IPS-18a (cell line): Measurements from ENCODE around the gene IER2.

Experiments
- H3K27ac ChIP-seq: one replicate; pipeline ENCODE4 v1.5.1; 2013; ENCODE audit warnings: low read length
- H3K27me3 ChIP-seq: one replicate; pipeline ENCODE4 v1.6.1; 2013; ENCODE audit warnings: mild to moderate bottlenecking, low read length; ENCODE audit not compliant: control insufficient read depth, insufficient read depth
- H3K36me3 ChIP-seq: one replicate; pipeline ENCODE4 v1.6.1; 2013; ENCODE audit warnings: low read depth, low read length; ENCODE audit not compliant: control insufficient read depth
- H3K4me1 ChIP-seq: one replicate; pipeline ENCODE4 v1.6.1; 2013; ENCODE audit warnings: low read depth, low read length; ENCODE audit not compliant: control insufficient read depth
- H3K4me3 ChIP-seq: one replicate; pipeline ENCODE4 v1.5.1; 2013; ENCODE audit warnings: low read length
- H3K9ac ChIP-seq: one replicate; pipeline ENCODE4 v1.6.1; 2013; ENCODE audit warnings: mild to moderate bottlenecking, low read length, moderate library complexity
- H3K9me3 ChIP-seq: one replicate; pipeline ENCODE4 v1.6.1; 2013; ENCODE audit warnings: low read depth, low read length; ENCODE audit not compliant: control insufficient read depth

The IER2 gene

GRCh38 chr19:13151605-13152355, 1.6 kb downstream of the IER2 start:
- Histone ChIP-seq H3K9ac (peak overlapping the region; percentile 99), H3K9me3 (no peaks in the 10 kb centered on the region), H3K27ac (peak overlapping the region; percentile 98), H3K27me3 (no peaks in the 10 kb centered on the region), H3K36me3 (no peaks in the 10 kb centered on the region), H3K4me1 (peaks cover 5% of the 10 kb centered on the region), H3K4me3 (peak overlapping the region; percentile 94)

GRCh38 chr19:13152356-13152973, 2.3 kb downstream of the IER2 start:
- H3K27ac ChIP-seq: peak overlapping the region; percentile 98
- peaks cover 5% of the 10 kb centered on the region for H3K4me1 ChIP-seq
- H3K27me3 ChIP-seq: no peaks in the 10 kb centered on the region
- peak overlapping the region; percentile 94 for H3K4me3 ChIP-seq
- H3K9me3 ChIP-seq: no peaks in the 10 kb centered on the region
- H3K9ac ChIP-seq: peak overlapping the region; percentile 99
- H3K36me3 ChIP-seq: no peaks in the 10 kb centered on the region

- H3K27me3 ChIP-seq: no peaks in the 10 kb centered on the region
- H3K36me3 ChIP-seq: no peaks in the 10 kb centered on the region
- H3K9ac ChIP-seq: peak overlapping the region; percentile 99
- H3K4me1 ChIP-seq: peaks cover 5% of the 10 kb centered on the region
- H3K9me3 ChIP-seq: no peaks in the 10 kb centered on the region
- H3K4me3 ChIP-seq: peak overlapping the region; percentile 94
- peak overlapping the region; percentile 61 for H3K27ac ChIP-seq
These were observed 2.9 kb downstream of the IER2 start for GRCh38 chr19:13152974-13153568.

- Histone ChIP-seq H3K4me3 (peak overlapping the region; percentile 94), H3K27me3 (no peaks in the 10 kb centered on the region), H3K27ac (peak overlapping the region; percentile 96), H3K36me3 (no peaks in the 10 kb centered on the region), H3K9ac (peak overlapping the region; percentile 99), H3K4me1 (peaks cover 5% of the 10 kb centered on the region), H3K9me3 (no peaks in the 10 kb centered on the region)
These were observed 3.5 kb downstream of the IER2 start for GRCh38 chr19:13153569-13154240.

- H3K27ac ChIP-seq: peak overlapping the region; percentile 96
- peaks cover 5% of the 10 kb centered on the region for H3K4me1 ChIP-seq
- H3K36me3 ChIP-seq: no peaks in the 10 kb centered on the region
- H3K9ac ChIP-seq: peak overlapping the region; percentile 99
- peak overlapping the region; percentile 94 for H3K4me3 ChIP-seq
- H3K9me3 ChIP-seq: no peaks in the 10 kb centered on the region
- H3K27me3 ChIP-seq: no peaks in the 10 kb centered on the region
These were observed 4.1 kb downstream of the IER2 start for GRCh38 chr19:13154241-13154778.

GRCh38 chr19:13154911-13155471, 4.8 kb downstream of the IER2 start:
- peaks cover 5% of the 10 kb centered on the region for H3K4me1 ChIP-seq
- peak overlapping the region; percentile 96 for H3K27ac ChIP-seq
- H3K9ac ChIP-seq: peak overlapping the region; percentile 99
- no peaks in the 10 kb centered on the region for H3K9me3 ChIP-seq
- H3K27me3 ChIP-seq: no peaks in the 10 kb centered on the region
- peak overlapping the region; percentile 94 for H3K4me3 ChIP-seq
- H3K36me3 ChIP-seq: no peaks in the 10 kb centered on the region

GRCh38 chr19:13155472-13156359, 5.5 kb downstream of the IER2 start:
- H3K4me1 ChIP-seq: peaks cover 5% of the 10 kb centered on the region
- no peaks in the 10 kb centered on the region for H3K9me3 ChIP-seq
- no peaks in the 10 kb centered on the region for H3K36me3 ChIP-seq
- H3K27ac ChIP-seq: peak overlapping the region; percentile 75
- no peaks in the 10 kb centered on the region for H3K27me3 ChIP-seq
- H3K9ac ChIP-seq: peak overlapping the region; percentile 99
- H3K4me3 ChIP-seq: peak overlapping the region; percentile 94

GRCh38 chr19:13159713-13160112, 9.5 kb downstream of the IER2 start:
- Histone ChIP-seq H3K27me3 (no peaks in the 10 kb centered on the region), H3K27ac (no peak overlapping the region), H3K9ac (no peak overlapping the region), H3K36me3 (no peaks in the 10 kb centered on the region), H3K4me1 (peaks cover 18% of the 10 kb centered on the region), H3K9me3 (no peaks in the 10 kb centered on the region), H3K4me3 (no peak overlapping the region)

- Histone ChIP-seq H3K27me3 (no peaks in the 10 kb centered on the region), H3K27ac (no peak overlapping the region), H3K4me3 (no peak overlapping the region), H3K9me3 (no peaks in the 10 kb centered on the region), H3K4me1 (peaks cover 26% of the 10 kb centered on the region), H3K36me3 (no peaks in the 10 kb centered on the region), H3K9ac (no peak overlapping the region)
These were observed 10.3 kb downstream of the IER2 start for GRCh38 chr19:13160557-13160956.

- Histone ChIP-seq H3K4me3 (peak overlapping the region; percentile 79), H3K9me3 (no peaks in the 10 kb centered on the region), H3K27me3 (no peaks in the 10 kb centered on the region), H3K4me1 (peaks cover 34% of the 10 kb centered on the region), H3K36me3 (no peaks in the 10 kb centered on the region), H3K27ac (peak overlapping the region; percentile 95), H3K9ac (peak overlapping the region; percentile 92)
These were observed 12.8 kb downstream of the IER2 start for GRCh38 chr19:13162724-13163608.
